HepG2 (cell line): Measurements from ENCODE around the gene SNAP23. TPM values are rescaled to one million over a fixed set of nuclear protein-coding genes. Genes with fewer than 3 reads are reported as not detected.
A peak's percentile ranks its signal among the peaks of the same experiment; 100 is the strongest.

Experiments used
- ATF5 ChIP-seq: sonication (generic); formaldehyde crosslinking; IDR thresholded peaks from 2 replicates; pipeline ENCODE4 v1.4.0; 2020; ENCODE audit warnings: mild to moderate bottlenecking, low read depth, missing genetic modification reagents
- ATF6 ChIP-seq: sonication (generic); formaldehyde crosslinking; conservative IDR thresholded peaks from 2 replicates; pipeline ENCODE4 v1.4.0; 2020; ENCODE audit warnings: missing genetic modification reagents
- CEBPZ ChIP-seq: IDR thresholded peaks from 2 replicates; pipeline ENCODE4 v1.6.1; 2012; ENCODE audit warnings: low read length, improper control_type of control experiment
- ERF ChIP-seq: IDR thresholded peaks from 2 replicates; pipeline ENCODE4 v1.6.1; 2018; ENCODE audit warnings: missing biosample characterization, missing genetic modification reagents
- HCFC1 ChIP-seq: fragments of 150-350 bp; IDR thresholded peaks from 2 replicates; pipeline ENCODE4 v1.6.1; 2014; ENCODE audit warnings: low read depth, low read length
- HOXA5 ChIP-seq: sonication (generic); formaldehyde crosslinking; IDR thresholded peaks from 2 replicates; pipeline ENCODE4 v1.4.0; 2020; ENCODE audit warnings: missing genetic modification reagents
- IRF1 ChIP-seq: sonication (generic); formaldehyde crosslinking; IDR thresholded peaks from 2 replicates; pipeline ENCODE4 v1.4.0; 2020; ENCODE audit warnings: low read depth, mild to moderate bottlenecking, missing genetic modification reagents
- MEIS2 ChIP-seq: sonication (generic); formaldehyde crosslinking; IDR thresholded peaks from 2 replicates; pipeline ENCODE4 v1.9.0; 2021; ENCODE audit warnings: mild to moderate bottlenecking, missing genetic modification reagents
- PRDM15 ChIP-seq: sonication (generic); formaldehyde crosslinking; IDR thresholded peaks from 2 replicates; pipeline ENCODE4 v1.4.0; 2020; ENCODE audit warnings: missing genetic modification reagents
- REPIN1 ChIP-seq: sonication (generic); formaldehyde crosslinking; IDR thresholded peaks from 2 replicates; pipeline ENCODE4 v1.8.0; 2022; ENCODE audit warnings: missing genetic modification reagents, low read depth, mild to moderate bottlenecking, borderline replicate concordance
- SAFB2 ChIP-seq: sonication (generic); formaldehyde crosslinking; IDR thresholded peaks from 2 replicates; pipeline ENCODE4 v1.5.1; 2020; ENCODE audit warnings: missing genetic modification reagents, low read depth, mild to moderate bottlenecking, borderline replicate concordance
- SNAI1 ChIP-seq: sonication (generic); formaldehyde crosslinking; IDR thresholded peaks from 2 replicates; pipeline ENCODE4 v1.5.0; 2020; ENCODE audit warnings: mild to moderate bottlenecking, missing genetic modification reagents, borderline replicate concordance
- TFAP4 ChIP-seq: sonication (generic); IDR thresholded peaks from 2 replicates; pipeline ENCODE4 v1.6.1; 2016; ENCODE audit warnings: low read depth, borderline replicate concordance
- ZNF550 ChIP-seq: sonication (generic); formaldehyde crosslinking; IDR thresholded peaks from 2 replicates; pipeline ENCODE4 v1.4.0; 2020; ENCODE audit warnings: mild to moderate bottlenecking, missing genetic modification reagents, borderline replicate concordance
- polyA plus RNA-seq, 8 experiments: library from polyadenylated mRNA; depleted of rRNA in 3 of 8; stranded (reverse) in 7 of 8; unstranded in 1 of 8; fragments of >200 nt; fragmentation: Illumina TruSeq in 4 of 8; extraction: Trizol in 4 of 8; gene quantifications; 2 replicates each; pipeline versions ENCODE4 v1.2.1 to v1.2.3, GENCODE V29; 2011 to 2016; ENCODE audit warnings: low read depth in 4 of 8, missing spikeins in 1 of 8, mixed read lengths in 1 of 8; ENCODE audit not compliant: insufficient read depth in 1 of 8
- total RNA-seq, 5 experiments: library from RNA; depleted of rRNA; stranded (reverse); fragments of >200 nt; fragmentation: Illumina TruSeq; extraction: Trizol; gene quantifications; 2 replicates each; pipeline ENCODE4 v1.2.3, GENCODE V29; 2016; ENCODE audit warnings: low read depth in 1 of 5

The SNAP23 gene
- total and polyA plus RNA-seq, 2 of the 13 experiments (the other 11 are each of a cell fraction or from before 2014, with no cell fraction given): 37.0 to 101 TPM

- TF ChIP-seq TFAP4 (peak; percentile 32; the same call in 1 of the 2 replicates), HOXA5 (CRISPR knock-in tag) (peak; percentile 82; the same call in 1 of the 2 replicates), SAFB2 (CRISPR knock-in tag) (no peak), ZNF550 (CRISPR knock-in tag) (no peak), IRF1 (CRISPR knock-in tag) (no peak), CEBPZ (no peak), PRDM15 (peak; percentile 53; the same call in 1 of the 2 replicates), ATF5 (no peak), MEIS2 (CRISPR knock-in tag) (peak; percentile 78), REPIN1 (CRISPR knock-in tag) (peak; percentile 92), HCFC1 (peak; percentile 43; the same call in 1 of the 2 replicates), ATF6 (CRISPR knock-in tag) (0 out of 2 replicates have a peak, but pooled peaks have one; percentile 18), SNAI1 (CRISPR knock-in tag) (no peak; the same call in 1 of the 2 replicates), ERF (CRISPR knock-in tag) (no peak; the same call in 1 of the 2 replicates)
Observed at GRCh38 chr15:42490671-42491538, 4.5 kb upstream of the SNAP23 start, which contains the start of gene ZNF106 (continued).
